HCT116 (cell line): Measurements from ENCODE around the gene UCK1. TPM values are rescaled to one million over a fixed set of nuclear protein-coding genes. Genes with fewer than 3 reads are reported as not detected.

Source experiments
- ATAC-seq: fragments of 200-7000 bp; cut with Tn5 transposase; 2 replicates; pipeline ENCODE4 v1.9.1; 2020; ENCODE audit warnings: mild to moderate bottlenecking, moderate library complexity
- BruUV-seq: library from RNA; stranded (reverse); fragments of 400-500 nt; replicated peaks from 2 replicates; lab custom pipeline; 2021; lab: Mats Ljungman, UMichigan
- CTCF ChIA-PET: fragments of 300-600 bp; sonication (Branson Sonifier 250); formaldehyde crosslinking; loops from one replicate; lab custom pipeline; 2021; ENCODE audit warnings: antibody characterized with exemption; lab: Charles Lee
- POLR2A ChIA-PET: fragments of 300-600, 350-600 bp; sonication (Branson Sonifier 250); formaldehyde crosslinking; loops from one replicate; lab custom pipeline; 2021; ENCODE audit warnings: antibody characterized with exemption; lab: Charles Lee
- RAD21 ChIA-PET, 2 experiments: fragments of 300-600 bp; sonication (Branson Sonifier 250); formaldehyde crosslinking; loops; one replicate each; lab custom pipeline; 2023; ENCODE audit warnings: low total read pairs in 2 of 2; ENCODE audit not compliant: uncharacterized antibody in 2 of 2, unreplicated experiment in 2 of 2, low non-redundant PET in 1 of 2; lab: Charles Lee
- DNase-seq: peaks from one replicate; pipeline ENCODE4 v3.0.0-alpha.2; 2010; ENCODE audit warnings: low read depth, low spot score
- H2AFZ ChIP-seq: fragments of 200-600 bp; shearing (Covaris generic), sonication (generic); 2 replicates; pipeline ENCODE4 v1.6.1; 2017; ENCODE audit warnings: low read depth, mixed run types, mixed read lengths, antibody characterized with exemption, low read length; ENCODE audit not compliant: poor library complexity, severe bottlenecking
- H3K27ac ChIP-seq: 2 replicates; pipeline ENCODE4 v1.5.1; 2012; ENCODE audit warnings: low read depth, low read length
- H3K27me3 ChIP-seq: fragments of 200-600 bp; sonication (generic); 2 replicates; pipeline ENCODE4 v1.6.1; 2016; ENCODE audit warnings: mixed run types, low read length, mixed read lengths; ENCODE audit not compliant: insufficient read depth
- H3K36me3 ChIP-seq, 2 experiments: fragments of 200-500 bp in 1 of 2; fragments of 200-600 bp in 1 of 2; sonication (Bioruptor generic) in 1 of 2; sonication (generic) in 1 of 2; 2 replicates each; pipeline versions ENCODE4 v1.5.1 to v1.6.1; 2014 to 2016; ENCODE audit warnings: low read length in 2 of 2, inconsistent platforms in 1 of 2, mixed read lengths in 1 of 2, mixed run types in 1 of 2; ENCODE audit not compliant: insufficient read depth in 2 of 2, control insufficient read depth in 1 of 2
- H3K4me1 ChIP-seq, 2 experiments: fragments of 200-600 bp in 1 of 2; sonication (generic) in 1 of 2; 2 replicates each; pipeline versions ENCODE4 v1.5.1 to v1.6.1; 2012 to 2017; ENCODE audit warnings: low read length in 2 of 2, inconsistent platforms in 1 of 2, mild to moderate bottlenecking in 1 of 2, mixed read lengths in 1 of 2, mixed run types in 1 of 2, moderate library complexity in 1 of 2; ENCODE audit not compliant: insufficient read depth in 2 of 2, control insufficient read depth in 1 of 2
- H3K4me2 ChIP-seq: fragments of 200-600 bp; sonication (generic); 2 replicates; pipeline ENCODE4 v1.6.1; 2017; ENCODE audit warnings: mixed run types, low read length, mixed read lengths
- H3K4me3 ChIP-seq, 2 experiments: fragments of 200-600 bp in 1 of 2; sonication (generic) in 1 of 2; replicated peaks in 1 of 2; 2 replicates each; pipeline ENCODE4 v1.5.1; 2011 to 2016; ENCODE audit warnings: low read length in 2 of 2, control low read depth in 1 of 2, low read depth in 1 of 2, mild to moderate bottlenecking in 1 of 2, mixed read lengths in 1 of 2, mixed run types in 1 of 2
- H3K79me2 ChIP-seq: fragments of 200-600 bp; sonication (generic); 2 replicates; pipeline ENCODE4 v1.6.1; 2017; ENCODE audit warnings: mild to moderate bottlenecking, mixed run types, low read length, moderate library complexity, mixed read lengths; ENCODE audit not compliant: insufficient read depth
- H3K9ac ChIP-seq: fragments of 200-600 bp; sonication (generic); 2 replicates; pipeline ENCODE4 v1.6.1; 2016; ENCODE audit warnings: low read length, mixed read lengths
- H3K9me2 ChIP-seq: fragments of 200-600 bp; sonication (generic), shearing (Covaris generic); 2 replicates; pipeline ENCODE4 v1.6.1; 2017; ENCODE audit warnings: mixed run types, mild to moderate bottlenecking, moderate library complexity; ENCODE audit not compliant: insufficient read depth
- H3K9me3 ChIP-seq, 2 experiments: fragments of 200-500 bp in 1 of 2; fragments of 200-600 bp in 1 of 2; sonication (Bioruptor generic) in 1 of 2; sonication (generic) in 1 of 2; 2 replicates each; pipeline ENCODE4 v1.6.1; 2014 to 2017; ENCODE audit warnings: low read length in 2 of 2, mixed read lengths in 2 of 2, inconsistent platforms in 1 of 2, low read depth in 1 of 2, mild to moderate bottlenecking in 1 of 2, mixed run types in 1 of 2, moderate library complexity in 1 of 2; ENCODE audit not compliant: control insufficient read depth in 1 of 2, insufficient read depth in 1 of 2
- H4K20me1 ChIP-seq: fragments of 200-600 bp; sonication (generic), shearing (Covaris generic); 2 replicates; pipeline ENCODE4 v1.6.1; 2017; ENCODE audit warnings: mixed run types, mild to moderate bottlenecking, moderate library complexity; ENCODE audit not compliant: insufficient read depth
- CTCF ChIP-seq, 3 experiments: fragments of 200-600 bp in 1 of 3; sonication (generic) in 1 of 3; IDR thresholded peaks in 2 of 3; conservative IDR thresholded peaks in 1 of 3; 2 replicates each; pipeline ENCODE4 v1.5.1; 2012 to 2017; ENCODE audit warnings: low read depth in 2 of 3, low read length in 2 of 3, antibody characterized with exemption in 1 of 3, borderline replicate concordance in 1 of 3, control low read depth in 1 of 3, mild to moderate bottlenecking in 1 of 3, mixed read lengths in 1 of 3, mixed run types in 1 of 3, moderate library complexity in 1 of 3; ENCODE audit not compliant: insufficient read depth in 1 of 3
- EZH2 ChIP-seq: fragments of 200-600 bp; sonication (generic); IDR thresholded peaks from 2 replicates; pipeline ENCODE4 v1.6.1; 2017; ENCODE audit warnings: antibody characterized with exemption, mixed run types
- EZH2phosphoT487 ChIP-seq: fragments of 200-600 bp; IDR thresholded peaks from 2 replicates; pipeline ENCODE4 v1.6.1; 2018; ENCODE audit warnings: antibody characterized with exemption, borderline replicate concordance
- RAD21 ChIP-seq: IDR thresholded peaks from 2 replicates; pipeline ENCODE4 v1.6.1; 2012; ENCODE audit warnings: low read depth, mild to moderate bottlenecking
- SIN3A ChIP-seq: IDR thresholded peaks from 2 replicates; pipeline ENCODE4 v1.6.1; 2012; ENCODE audit warnings: low read depth
- YY1 ChIP-seq: IDR thresholded peaks from 2 replicates; pipeline ENCODE4 v1.6.1; 2011; ENCODE audit warnings: low read length, low read depth, moderate library complexity, mild to moderate bottlenecking; ENCODE audit not compliant: insufficient replicate concordance; ENCODE audit errors: extremely low read depth
- ZFX ChIP-seq: fragments of 450-650 bp; IDR thresholded peaks from 2 replicates; pipeline ENCODE4 v1.6.1; 2017
- intact Hi-C: fragments of 100-400 bp; cut with micrococcal nuclease; formaldehyde crosslinking; loops from 2 replicates; pipeline ENCODE4 v1.10.0; 2022
- total RNA-seq: library from RNA; stranded (reverse); gene quantifications from one replicate; pipeline ENCODE4 v1.2.1, GENCODE V29; 2021; ENCODE audit not compliant: unreplicated experiment
- TF ChIP-seq, protein P1 (sequence below): IDR thresholded peaks from 2 replicates; pipeline ENCODE4 v1.6.1; 2012

UCK1 gene
- total RNA-seq, 1 experiment from 2014 or later = 17.5 TPM

DNA sequence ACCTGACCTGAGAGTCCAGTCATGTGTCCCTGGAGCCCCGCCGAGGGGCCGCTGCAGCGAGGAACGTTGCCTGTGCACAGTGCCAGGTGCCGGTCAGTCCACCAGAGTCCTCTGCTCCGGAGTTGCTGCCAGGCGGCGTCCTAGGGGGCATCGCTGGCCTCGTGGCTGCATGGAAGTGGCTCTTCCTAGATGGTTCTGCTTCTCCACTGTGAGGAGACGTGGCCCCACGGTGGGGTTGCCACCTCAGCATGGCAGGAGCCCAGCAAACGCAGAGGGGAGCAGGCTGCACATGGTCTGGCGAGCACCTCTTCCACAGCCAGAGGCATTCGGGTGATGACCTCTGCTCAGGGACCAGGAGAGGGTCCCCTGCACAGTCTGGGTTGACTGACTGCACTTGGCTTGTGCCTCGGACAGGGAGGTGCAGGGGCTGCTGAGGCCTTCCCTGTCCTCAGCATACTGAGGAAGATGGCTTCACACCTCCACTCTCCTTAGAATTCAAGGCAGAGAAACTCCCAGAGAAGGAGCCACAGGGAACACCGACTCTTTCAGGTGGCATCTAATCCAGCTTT, 54.2 kb downstream of the UCK1 start (continued):
- no peak for TF ChIP-seq EZH2phosphoT487
- TF ChIP-seq YY1 = no peak
- no peak for TF ChIP-seq CTCF (IDR thresholded peaks at IDR 0.05 in 2 of 3, conservative IDR thresholded peaks at IDR 0.05 in 1 of 3; ENCODE audit: borderline replicate concordance in 1 of 3, insufficient read depth in 1 of 3, low read depth in 2 of 3, low read length in 2 of 3)
- no peak for TF ChIP-seq SIN3A
- TF ChIP-seq, protein P1, sequence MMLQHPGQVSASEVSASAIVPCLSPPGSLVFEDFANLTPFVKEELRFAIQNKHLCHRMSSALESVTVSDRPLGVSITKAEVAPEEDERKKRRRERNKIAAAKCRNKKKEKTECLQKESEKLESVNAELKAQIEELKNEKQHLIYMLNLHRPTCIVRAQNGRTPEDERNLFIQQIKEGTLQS = no peak
- no peak for TF ChIP-seq EZH2

DNA sequence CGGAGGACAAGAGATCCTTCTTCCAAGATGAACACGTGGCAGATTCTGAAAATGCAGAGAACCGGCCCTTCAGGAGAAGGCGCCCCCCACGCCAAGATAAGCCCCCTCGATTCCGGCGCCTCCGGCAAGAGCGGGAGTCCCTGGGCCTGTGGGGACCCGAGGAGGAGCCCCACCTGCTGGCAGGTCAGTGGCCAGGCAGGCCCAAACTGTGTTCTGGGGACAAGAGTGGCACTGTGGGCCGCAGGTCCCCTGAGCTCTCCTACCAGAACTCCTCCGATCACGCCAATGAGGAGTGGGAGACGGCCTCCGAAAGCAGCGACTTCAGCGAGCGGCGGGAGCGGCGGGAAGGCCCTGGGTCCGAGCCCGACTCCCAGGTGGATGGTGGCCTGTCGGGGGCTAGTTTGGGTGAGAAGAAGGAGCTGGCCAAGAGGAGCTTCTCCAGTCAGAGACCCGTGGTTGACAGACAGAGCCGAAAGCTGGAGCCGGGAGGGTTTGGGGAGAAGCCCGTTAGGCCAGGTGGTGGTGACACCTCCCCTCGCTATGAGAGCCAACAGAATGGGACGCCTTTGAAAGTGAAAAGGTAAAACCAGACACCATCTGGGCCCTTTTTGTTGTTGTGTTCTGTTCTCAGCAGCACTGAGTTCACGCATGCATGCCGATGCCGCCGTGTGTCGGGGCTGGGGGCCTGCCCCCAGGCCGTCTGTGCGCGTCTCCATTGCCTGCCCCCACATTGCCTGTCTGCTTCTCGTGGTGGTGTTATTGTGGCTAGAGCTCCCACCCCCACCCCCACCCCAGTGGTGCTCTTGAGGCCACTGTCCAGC, 54.9 kb downstream of the UCK1 start:
- CTCF ChIA-PET = interaction anchor here (0.7 kb wide), 1 partner anchor 126 kb away, joined by 4 read pairs; no protein-coding TSS in a partner anchor
- intact Hi-C loops = no loop called here
- Histone ChIP-seq H3K27me3 (no peaks in the 10 kb centered on the region), H3K27ac (no peak overlapping the region), H3K4me2 (no peak overlapping the region), H2AFZ (no peak overlapping the region), H3K9ac (no peak overlapping the region), H3K36me3 (peaks cover 56 to 70% of the 10 kb centered on the region in 2 experiments), H3K79me2 (peaks cover 81% of the 10 kb centered on the region), H3K9me2 (no peaks in the 10 kb centered on the region), H3K4me3 (no peak overlapping the region), H4K20me1 (peaks cover 6% of the 10 kb centered on the region; the same call in 1 of the 2 replicates), H3K4me1 (no peaks in the 10 kb centered on the region), H3K9me3 (no peaks in the 10 kb centered on the region)
- RAD21 ChIA-PET = no interaction called here
- no TSS peak for BruUV-seq
- TF ChIP-seq CTCF (IDR thresholded peaks at IDR 0.05 in 2 of 3, conservative IDR thresholded peaks at IDR 0.05 in 1 of 3; ENCODE audit: borderline replicate concordance in 1 of 3, insufficient read depth in 1 of 3, low read depth in 2 of 3, low read length in 2 of 3) = peak in 2 of 3 experiments; percentile 47 to 48; a peak in 3 of 6 replicates
- TF ChIP-seq RAD21 = peak; percentile 23
- TF ChIP-seq ZFX = no peak
- POLR2A ChIA-PET = no interaction called here
- DNase-seq (no peak), ATAC-seq (peak; percentile 39; the same call in 1 of the 2 replicates)
